Kidney (tissue), 14 donors: ENCODE measurements around the gene C10orf62. TPM values are rescaled to one million over a fixed set of nuclear protein-coding genes. Genes with fewer than 3 reads are reported as not detected.
A peak's percentile ranks its signal among the peaks of the same experiment; 100 is the strongest.

Experiments used
- DNase-seq, 5 donors: peaks; one replicate each; pipeline ENCODE4 v3.0.0-alpha.2; 2013 to 2020
- FAIRE-seq: peaks from 2 replicates; lab custom pipeline; 2012; peaks lifted over from hg19 to GRCh38; lab: Jason Lieb, UNC
- H3K27ac ChIP-seq, 2 donors: one replicate each; pipeline ENCODE4 v1.7.0; 2013; ENCODE audit warnings: low read depth in 2 of 2, low read length in 2 of 2, inconsistent platforms in 1 of 2
- H3K27me3 ChIP-seq: one replicate; pipeline ENCODE4 v1.7.1; 2013; ENCODE audit warnings: low read length, inconsistent platforms; ENCODE audit not compliant: control insufficient read depth, insufficient read depth
- H3K36me3 ChIP-seq, 3 donors: one replicate each; pipeline versions ENCODE4 v1.7.0 to v1.7.1; 2013; ENCODE audit warnings: low read length in 3 of 3, control low read depth in 1 of 3, inconsistent platforms in 1 of 3; ENCODE audit not compliant: insufficient read depth in 3 of 3, control insufficient read depth in 2 of 3
- H3K4me1 ChIP-seq, 3 donors: one replicate each; pipeline versions ENCODE4 v1.7.0 to v1.7.1; 2013; ENCODE audit warnings: low read length in 3 of 3, inconsistent platforms in 1 of 3, low read depth in 1 of 3; ENCODE audit not compliant: control insufficient read depth in 2 of 3, insufficient read depth in 2 of 3
- H3K4me3 ChIP-seq, 3 donors: one replicate each; pipeline versions ENCODE4 v1.7.0 to v1.8.1; 2013; ENCODE audit warnings: low read length in 3 of 3, control low read depth in 1 of 3, inconsistent platforms in 1 of 3
- H3K9ac ChIP-seq, 3 donors: one replicate each; pipeline versions ENCODE4 v1.7.0 to v1.7.1; 2013; ENCODE audit warnings: low read length in 3 of 3, control low read depth in 1 of 3, inconsistent platforms in 1 of 3
- H3K9me3 ChIP-seq, 3 donors: one replicate each; pipeline versions ENCODE4 v1.7.0 to v1.7.1; 2013; ENCODE audit warnings: low read length in 3 of 3, control low read depth in 1 of 3, inconsistent platforms in 1 of 3; ENCODE audit not compliant: control insufficient read depth in 2 of 3, insufficient read depth in 1 of 3
- intact Hi-C: fragments of 100-400 bp; cut with DNase I; formaldehyde crosslinking; loops from one replicate; pipeline ENCODE4 v1.11.1; 2022
- polyA plus RNA-seq: library from polyadenylated mRNA; stranded (reverse); fragments of 350-450 nt; fragmentation: Illumina TruSeq; extraction: RNeasy Lipid Tissue Mini Kit (QIAGEN cat#74804); gene quantifications from one replicate; pipeline ENCODE4 v1.2.3, GENCODE V29; 2014; ENCODE audit warnings: low read depth, low replicate concordance; ENCODE audit not compliant: insufficient read depth
- total RNA-seq: library from RNA; stranded (reverse); fragmentation: NEBNext Ultra II Directional; extraction: Animal tissue kit (Norgen Biotek cat#: 25700); gene quantifications from one replicate; pipeline ENCODE4 v1.2.1, GENCODE V29; 2021
- TF ChIP-seq, protein P1 (sequence below): IDR thresholded peaks from 3 replicates; pipeline ENCODE4 v1.5.1; 2012; ENCODE audit warnings: mild to moderate bottlenecking, moderate library complexity, borderline replicate concordance; ENCODE audit not compliant: insufficient read depth; ENCODE audit errors: extremely low read depth
- donor health status: control.
- donor health status: control.
- donor health status: control.
- donor health status: control.
- donor health status: control.
- donor health status: DM: yes; HTN: yes; CAD: no.
- donor health status: Normal renal cell carcinoma (clear cell type).

Gene C10orf62
- total and polyA plus RNA-seq, 2 donors from 2014 or later = 0.77 to 1.6 TPM

DNA sequence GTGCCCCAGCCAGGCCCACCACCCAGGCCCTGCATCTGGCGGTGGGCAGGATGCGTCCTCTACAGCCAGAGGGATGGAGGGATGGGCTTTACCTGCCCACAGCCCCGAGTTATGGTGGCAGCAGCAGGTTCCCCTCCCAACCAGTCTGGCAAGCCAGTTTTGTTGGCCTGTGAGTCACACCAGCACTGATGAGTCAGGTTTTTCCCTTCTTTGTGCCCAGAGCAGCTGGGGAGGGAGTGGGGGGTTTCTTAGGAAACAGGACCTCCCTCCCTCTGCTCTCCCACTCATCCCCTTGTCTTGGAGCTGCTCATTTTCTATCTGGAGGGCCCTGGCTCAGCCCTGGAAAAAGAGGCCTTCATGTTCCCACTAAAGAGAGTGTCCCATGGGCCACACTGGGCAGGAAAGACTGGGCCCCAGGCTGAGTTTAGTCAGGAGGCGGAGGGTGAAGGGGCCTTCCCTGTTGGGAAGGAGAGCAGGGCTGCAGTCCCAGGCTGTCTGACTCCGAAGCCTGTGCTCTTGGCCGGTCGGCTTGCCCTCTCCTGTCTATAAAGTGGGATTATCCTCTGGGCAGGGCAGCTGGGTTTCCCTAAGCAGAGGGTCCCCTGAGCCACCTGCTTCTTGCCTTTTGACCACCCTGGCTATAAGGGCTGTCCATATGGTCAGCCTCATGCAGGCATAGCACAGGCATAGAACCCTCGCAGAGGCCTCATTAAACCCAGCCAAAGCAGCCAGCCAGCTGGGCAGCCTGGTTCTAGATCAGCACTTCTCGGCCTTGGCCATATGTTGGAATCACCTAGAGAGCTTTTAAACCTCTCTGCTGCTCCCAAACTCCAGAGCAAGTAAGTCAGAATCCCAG is 47.1 kb upstream of the C10orf62 start:
- DNase-seq (peak in 3 of 5 donors; percentile 52 to 84 (median 74)), FAIRE-seq (no peak)
- no peaks in the 10 kb centered on the region for H3K9me3 ChIP-seq
- H3K27ac ChIP-seq = peak overlapping the region; percentile 53 to 66
- intact Hi-C loops = no loop called here
- H3K4me3 ChIP-seq = no peak overlapping the region
- H3K4me1 ChIP-seq = peaks cover 2 to 31% (median 24%) of the 10 kb centered on the region in 3 donors
- no peak overlapping the region for H3K9ac ChIP-seq
- H3K36me3 ChIP-seq = no peaks in the 10 kb centered on the region
- no peaks in the 10 kb centered on the region for H3K27me3 ChIP-seq
- TF ChIP-seq, protein P1, sequence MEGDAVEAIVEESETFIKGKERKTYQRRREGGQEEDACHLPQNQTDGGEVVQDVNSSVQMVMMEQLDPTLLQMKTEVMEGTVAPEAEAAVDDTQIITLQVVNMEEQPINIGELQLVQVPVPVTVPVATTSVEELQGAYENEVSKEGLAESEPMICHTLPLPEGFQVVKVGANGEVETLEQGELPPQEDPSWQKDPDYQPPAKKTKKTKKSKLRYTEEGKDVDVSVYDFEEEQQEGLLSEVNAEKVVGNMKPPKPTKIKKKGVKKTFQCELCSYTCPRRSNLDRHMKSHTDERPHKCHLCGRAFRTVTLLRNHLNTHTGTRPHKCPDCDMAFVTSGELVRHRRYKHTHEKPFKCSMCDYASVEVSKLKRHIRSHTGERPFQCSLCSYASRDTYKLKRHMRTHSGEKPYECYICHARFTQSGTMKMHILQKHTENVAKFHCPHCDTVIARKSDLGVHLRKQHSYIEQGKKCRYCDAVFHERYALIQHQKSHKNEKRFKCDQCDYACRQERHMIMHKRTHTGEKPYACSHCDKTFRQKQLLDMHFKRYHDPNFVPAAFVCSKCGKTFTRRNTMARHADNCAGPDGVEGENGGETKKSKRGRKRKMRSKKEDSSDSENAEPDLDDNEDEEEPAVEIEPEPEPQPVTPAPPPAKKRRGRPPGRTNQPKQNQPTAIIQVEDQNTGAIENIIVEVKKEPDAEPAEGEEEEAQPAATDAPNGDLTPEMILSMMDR = no peak

DNA sequence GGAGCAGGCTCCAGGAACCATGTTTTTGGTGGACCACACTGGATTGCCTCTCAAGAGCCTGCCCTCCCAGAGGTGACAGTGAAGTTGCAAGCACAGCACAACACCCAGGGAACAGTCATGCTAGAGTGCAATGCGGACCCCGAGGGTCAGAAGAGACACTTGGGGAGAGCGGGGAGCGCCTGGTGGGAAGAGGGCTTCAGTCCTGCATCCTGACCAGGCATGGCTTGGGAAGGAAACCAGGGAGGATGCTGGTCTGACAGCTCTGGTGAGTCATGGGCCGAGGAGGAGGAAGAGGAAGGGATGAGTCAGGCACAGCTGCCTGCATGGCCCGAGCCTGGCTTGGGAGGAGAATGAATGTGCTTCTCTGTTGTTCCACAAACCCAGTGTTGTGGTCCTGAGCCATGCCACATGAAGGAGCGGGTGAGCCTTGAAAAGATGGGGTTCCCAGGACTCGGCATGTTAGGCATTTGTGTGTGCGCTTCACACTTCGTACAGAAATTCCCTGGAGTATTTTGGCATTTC is 46.4 kb upstream of the C10orf62 start:
- intact Hi-C loops = no loop called here
- no peak overlapping the region for H3K4me3 ChIP-seq
- H3K9me3 ChIP-seq = no peaks in the 10 kb centered on the region
- no peaks in the 10 kb centered on the region for H3K36me3 ChIP-seq
- peak overlapping the region; percentile 22 to 66 for H3K27ac ChIP-seq
- TF ChIP-seq, protein P1 = no peak
- FAIRE-seq (no peak), DNase-seq (peak in 2 of 5 donors; percentile 58 to 92)
- H3K9ac ChIP-seq = no peak overlapping the region
- H3K4me1 ChIP-seq = peaks cover 2 to 31% (median 24%) of the 10 kb centered on the region in 3 donors
- no peaks in the 10 kb centered on the region for H3K27me3 ChIP-seq

DNA sequence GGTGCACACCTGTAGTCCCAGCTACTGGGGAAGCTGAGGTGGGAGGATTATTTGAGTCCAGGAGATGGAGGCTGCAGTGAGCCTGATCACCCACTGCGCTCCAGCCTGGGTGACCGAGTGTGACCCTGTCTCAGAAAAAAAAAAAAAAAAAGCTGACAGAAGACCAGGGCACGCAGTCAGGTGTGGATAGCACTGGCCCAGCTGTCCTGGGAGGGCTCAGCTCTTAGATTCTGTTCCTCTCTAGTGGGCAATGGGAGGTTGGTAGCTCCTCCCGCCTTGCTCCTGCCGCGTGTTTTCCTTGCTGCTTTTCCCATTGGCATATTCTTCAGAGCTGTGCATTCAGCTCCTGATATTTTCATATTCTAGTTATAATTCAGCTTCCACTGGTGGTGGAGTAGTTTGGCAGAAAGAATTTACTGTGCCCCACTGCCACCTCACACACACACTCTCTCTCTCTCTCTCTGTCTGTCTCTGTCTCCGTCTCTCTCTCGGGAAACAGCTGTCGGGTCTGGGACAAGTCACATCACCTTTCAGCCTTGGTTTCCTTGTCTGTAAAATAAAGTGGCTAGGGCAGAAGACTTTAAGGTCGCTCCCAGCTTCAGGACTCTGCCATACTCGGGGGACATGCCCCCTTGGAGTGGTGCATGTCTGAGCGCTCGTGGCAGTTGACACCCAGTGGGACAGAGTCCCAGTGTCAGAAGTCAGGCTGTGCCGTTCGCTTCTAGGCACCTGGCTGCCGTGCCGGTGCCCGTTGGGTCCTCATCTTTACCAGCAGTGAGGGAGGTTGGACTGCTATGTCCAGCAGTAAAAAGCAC is 42.9 kb upstream of the C10orf62 start:
- TF ChIP-seq, protein P1 = no peak
- H3K4me1 ChIP-seq = peaks cover 0 to 22% (median 14%) of the 10 kb centered on the region in 3 donors
- H3K27ac ChIP-seq = peak overlapping the region in 1 of 2 donors; percentile 22
- no peaks in the 10 kb centered on the region for H3K27me3 ChIP-seq
- intact Hi-C loops = no loop called here
- FAIRE-seq (no peak), DNase-seq (peak in 3 of 5 donors; percentile 44 to 69 (median 61))
- peak overlapping the region in 1 of 3 donors; percentile 25 for H3K4me3 ChIP-seq
- H3K36me3 ChIP-seq = no peaks in the 10 kb centered on the region
- H3K9ac ChIP-seq = peak overlapping the region in 1 of 3 donors; percentile 69
- H3K9me3 ChIP-seq = no peaks in the 10 kb centered on the region
